Activated CD4-positive, alpha-beta T cell treated with anti-CD3 and anti-CD28 coated beads, Interleukin-2, amount 10 ng/mL, durations not matched to agents 24 days and 14 days (primary cell): ENCODE measurements around the gene FOXA2. TPM values are rescaled to one million over a fixed set of nuclear protein-coding genes. Genes with fewer than 3 reads are reported as not detected.

Experiments
- DNase-seq: peaks from one replicate; pipeline ENCODE4 v3.0.0; 2022
- H3K27ac Mint-ChIP-seq: one replicate; pipeline ENCODE4 v1.8.0; 2022; ENCODE audit warnings: mild to moderate bottlenecking, mixed read lengths
- H3K27me3 Mint-ChIP-seq: one replicate; pipeline ENCODE4 v1.8.0; 2022; ENCODE audit warnings: mixed read lengths
- H3K36me3 Mint-ChIP-seq: one replicate; pipeline ENCODE4 v1.8.0; 2022; ENCODE audit warnings: low read depth, mild to moderate bottlenecking, mixed read lengths
- H3K4me1 Mint-ChIP-seq: one replicate; pipeline ENCODE4 v1.8.0; 2021; ENCODE audit warnings: mixed read lengths
- H3K4me3 Mint-ChIP-seq: one replicate; pipeline ENCODE4 v1.8.0; 2022; ENCODE audit warnings: mild to moderate bottlenecking, moderate library complexity, mixed read lengths
- H3K9me3 Mint-ChIP-seq: one replicate; pipeline ENCODE4 v1.8.0; 2021; ENCODE audit warnings: mixed read lengths
- intact Hi-C: fragments of 100-400 bp; cut with micrococcal nuclease; formaldehyde crosslinking; loops from one replicate; pipeline ENCODE4 v1.15.1; 2023
- total RNA-seq: library from RNA; stranded (reverse); gene quantifications from 2 replicates; pipeline ENCODE4 v1.2.3, GENCODE V29; 2022

FOXA2 gene
- not detected in 2 replicates for total RNA-seq

- intact Hi-C loops = loop anchor here (5.0 kb wide), 2 partner anchors 882 to 1067 kb away; no protein-coding TSS in a partner anchor
- H3K27me3 Mint-ChIP-seq = peaks cover 69% of the 10 kb centered on the region
- no peak for DNase-seq
- H3K36me3 Mint-ChIP-seq = peaks cover 1% of the 10 kb centered on the region
- H3K9me3 Mint-ChIP-seq = no peaks in the 10 kb centered on the region
- H3K4me1 Mint-ChIP-seq = no peaks in the 10 kb centered on the region
- no peak within 1 kb of the TSS for H3K4me3 Mint-ChIP-seq
- no peak within 1 kb of the TSS for H3K27ac Mint-ChIP-seq
Observed at GRCh38 chr20:22584522-22584921, at the start of gene FOXA2. FOXA2 (minus strand) TSS chr20:22584572; CDS start chr20:22584278, 294 bp downstream.

- DNase-seq = no peak
- H3K4me3 Mint-ChIP-seq = no peak overlapping the region
- no peaks in the 10 kb centered on the region for H3K4me1 Mint-ChIP-seq
- no peaks in the 10 kb centered on the region for H3K9me3 Mint-ChIP-seq
- no peak overlapping the region for H3K27ac Mint-ChIP-seq
- intact Hi-C loops = no loop called here
- no peaks in the 10 kb centered on the region for H3K36me3 Mint-ChIP-seq
- peaks cover 1% of the 10 kb centered on the region for H3K27me3 Mint-ChIP-seq
Observed at GRCh38 chr20:22630701-22631100, 46.3 kb upstream of the FOXA2 start.

- H3K27me3 Mint-ChIP-seq = peaks cover 1% of the 10 kb centered on the region
- intact Hi-C loops = no loop called here
- H3K36me3 Mint-ChIP-seq = no peaks in the 10 kb centered on the region
- DNase-seq = no peak
- no peak overlapping the region for H3K27ac Mint-ChIP-seq
- H3K4me1 Mint-ChIP-seq = no peaks in the 10 kb centered on the region
- H3K4me3 Mint-ChIP-seq = no peak overlapping the region
- H3K9me3 Mint-ChIP-seq = no peaks in the 10 kb centered on the region
Observed at GRCh38 chr20:22629927-22630326, 45.6 kb upstream of the FOXA2 start.

- Mint-ChIP-seq H3K4me3 (no peak overlapping the region), H3K9me3 (no peaks in the 10 kb centered on the region), H3K27ac (no peak overlapping the region), H3K27me3 (peaks cover 1% of the 10 kb centered on the region), H3K4me1 (no peaks in the 10 kb centered on the region), H3K36me3 (no peaks in the 10 kb centered on the region)
- DNase-seq = no peak
- intact Hi-C loops = no loop called here
Observed at GRCh38 chr20:22629447-22629846, 45.1 kb upstream of the FOXA2 start.

GRCh38 chr20:22626496-22626895 is 42.1 kb upstream of the FOXA2 start:
- Mint-ChIP-seq H3K36me3 (no peaks in the 10 kb centered on the region), H3K27me3 (peaks cover 1% of the 10 kb centered on the region), H3K4me1 (no peaks in the 10 kb centered on the region), H3K4me3 (no peak overlapping the region), H3K9me3 (no peaks in the 10 kb centered on the region), H3K27ac (no peak overlapping the region)
- DNase-seq = no peak
- intact Hi-C loops = no loop called here

GRCh38 chr20:22623211-22623610 is 38.8 kb upstream of the FOXA2 start:
- DNase-seq = no peak
- Mint-ChIP-seq H3K4me3 (no peak overlapping the region), H3K27ac (no peak overlapping the region), H3K36me3 (no peaks in the 10 kb centered on the region), H3K4me1 (no peaks in the 10 kb centered on the region), H3K9me3 (no peaks in the 10 kb centered on the region), H3K27me3 (no peaks in the 10 kb centered on the region)
- intact Hi-C loops = no loop called here

GRCh38 chr20:22620342-22620741 is 36.0 kb upstream of the FOXA2 start:
- Mint-ChIP-seq H3K36me3 (no peaks in the 10 kb centered on the region), H3K27me3 (no peaks in the 10 kb centered on the region), H3K4me3 (no peak overlapping the region), H3K27ac (no peak overlapping the region), H3K9me3 (no peaks in the 10 kb centered on the region), H3K4me1 (no peaks in the 10 kb centered on the region)
- no peak for DNase-seq
- intact Hi-C loops = no loop called here

- DNase-seq = no peak
- Mint-ChIP-seq H3K36me3 (no peaks in the 10 kb centered on the region), H3K27me3 (no peaks in the 10 kb centered on the region), H3K4me3 (no peak overlapping the region), H3K4me1 (no peaks in the 10 kb centered on the region), H3K9me3 (no peaks in the 10 kb centered on the region), H3K27ac (no peak overlapping the region)
- intact Hi-C loops = no loop called here
Observed at GRCh38 chr20:22619806-22620205, 35.4 kb upstream of the FOXA2 start.

GRCh38 chr20:22619272-22619671 is 34.9 kb upstream of the FOXA2 start:
- Mint-ChIP-seq H3K27ac (no peak overlapping the region), H3K36me3 (no peaks in the 10 kb centered on the region), H3K9me3 (no peaks in the 10 kb centered on the region), H3K4me1 (no peaks in the 10 kb centered on the region), H3K27me3 (no peaks in the 10 kb centered on the region), H3K4me3 (no peak overlapping the region)
- intact Hi-C loops = no loop called here
- no peak for DNase-seq

GRCh38 chr20:22617160-22617559 is 32.8 kb upstream of the FOXA2 start:
- no peaks in the 10 kb centered on the region for H3K9me3 Mint-ChIP-seq
- H3K27me3 Mint-ChIP-seq = peaks cover 2% of the 10 kb centered on the region
- no peaks in the 10 kb centered on the region for H3K36me3 Mint-ChIP-seq
- no peak overlapping the region for H3K4me3 Mint-ChIP-seq
- no peak for DNase-seq
- no peak overlapping the region for H3K27ac Mint-ChIP-seq
- no peaks in the 10 kb centered on the region for H3K4me1 Mint-ChIP-seq
- intact Hi-C loops = no loop called here

- H3K4me1 Mint-ChIP-seq = no peaks in the 10 kb centered on the region
- H3K4me3 Mint-ChIP-seq = no peak overlapping the region
- no peaks in the 10 kb centered on the region for H3K36me3 Mint-ChIP-seq
- no peak overlapping the region for H3K27ac Mint-ChIP-seq
- no peaks in the 10 kb centered on the region for H3K9me3 Mint-ChIP-seq
- intact Hi-C loops = no loop called here
- H3K27me3 Mint-ChIP-seq = peaks cover 2% of the 10 kb centered on the region
- DNase-seq = no peak
Observed at GRCh38 chr20:22616551-22616950, 32.2 kb upstream of the FOXA2 start.

- H3K4me3 Mint-ChIP-seq = no peak overlapping the region
- intact Hi-C loops = no loop called here
- no peaks in the 10 kb centered on the region for H3K9me3 Mint-ChIP-seq
- H3K36me3 Mint-ChIP-seq = no peaks in the 10 kb centered on the region
- DNase-seq = no peak
- H3K27ac Mint-ChIP-seq = no peak overlapping the region
- no peaks in the 10 kb centered on the region for H3K4me1 Mint-ChIP-seq
- peaks cover 2% of the 10 kb centered on the region for H3K27me3 Mint-ChIP-seq
Observed at GRCh38 chr20:22615425-22615824, 31.1 kb upstream of the FOXA2 start.

- Mint-ChIP-seq H3K4me1 (no peaks in the 10 kb centered on the region), H3K9me3 (no peaks in the 10 kb centered on the region), H3K27ac (no peak overlapping the region), H3K36me3 (no peaks in the 10 kb centered on the region), H3K4me3 (no peak overlapping the region), H3K27me3 (peaks cover 2% of the 10 kb centered on the region)
- intact Hi-C loops = no loop called here
- no peak for DNase-seq
Observed at GRCh38 chr20:22611636-22612035, 27.3 kb upstream of the FOXA2 start.

- no peak overlapping the region for H3K4me3 Mint-ChIP-seq
Observed at GRCh38 chr20:22607695-22608094, 23.3 kb upstream of the FOXA2 start.

GRCh38 chr20:22604815-22605214 is 20.4 kb upstream of the FOXA2 start:
- intact Hi-C loops = no loop called here
- no peaks in the 10 kb centered on the region for H3K27me3 Mint-ChIP-seq
- no peaks in the 10 kb centered on the region for H3K36me3 Mint-ChIP-seq
- H3K4me3 Mint-ChIP-seq = no peak overlapping the region
- no peaks in the 10 kb centered on the region for H3K9me3 Mint-ChIP-seq
- no peaks in the 10 kb centered on the region for H3K4me1 Mint-ChIP-seq
- DNase-seq = no peak
- no peak overlapping the region for H3K27ac Mint-ChIP-seq

More at GRCh38 chr20:22607695-22608094, 23.3 kb upstream of the FOXA2 start:
- DNase-seq = no peak
- Mint-ChIP-seq H3K27ac (no peak overlapping the region), H3K27me3 (peaks cover under 1% of the 10 kb centered on the region), H3K4me1 (no peaks in the 10 kb centered on the region), H3K9me3 (no peaks in the 10 kb centered on the region), H3K36me3 (no peaks in the 10 kb centered on the region)
- intact Hi-C loops = no loop called here
